SU-DHL-6 (cell line): ENCODE data around the gene SGPP2.

ENCODE experiments used
- H2AFZ ChIP-seq: fragments of 200-600 bp; sonication (generic); 2 replicates; pipeline ENCODE4 v1.6.1; 2014; ENCODE audit warnings: low read depth, mild to moderate bottlenecking, moderate library complexity, mixed read lengths, antibody characterized with exemption, low read length; ENCODE audit not compliant: severe bottlenecking
- H3F3A ChIP-seq: fragments of 200-600 bp; shearing (Covaris generic); 2 replicates; pipeline ENCODE4 v1.6.0; 2016; ENCODE audit warnings: antibody characterized with exemption, mild to moderate bottlenecking; ENCODE audit not compliant: insufficient read depth
- H3K27ac ChIP-seq: fragments of 200-600 bp; sonication (generic); 2 replicates; pipeline ENCODE4 v1.5.1; 2016; ENCODE audit warnings: low read depth, mild to moderate bottlenecking, low read length, moderate library complexity, mixed read lengths
- H3K27me3 ChIP-seq: fragments of 200-600 bp; sonication (generic), shearing (Covaris generic); 2 replicates; pipeline ENCODE4 v1.6.0; 2014; ENCODE audit warnings: mild to moderate bottlenecking, low read length
- H3K36me3 ChIP-seq: fragments of 200-600 bp; sonication (generic); 2 replicates; pipeline ENCODE4 v1.6.1; 2014; ENCODE audit warnings: mild to moderate bottlenecking, low read length, mixed read lengths
- H3K4me2 ChIP-seq: fragments of 300-600, 200-600 bp; shearing (Covaris generic), sonication (generic); 2 replicates; pipeline ENCODE4 v1.6.0; 2014; ENCODE audit warnings: low read length, low read depth, mild to moderate bottlenecking; ENCODE audit not compliant: poor library complexity, severe bottlenecking
- H3K4me3 ChIP-seq: fragments of 200-600 bp; sonication (generic); 2 replicates; pipeline ENCODE4 v1.5.1; 2014; ENCODE audit warnings: antibody characterized with exemption, low read length, mild to moderate bottlenecking, mixed read lengths; ENCODE audit not compliant: insufficient read depth, poor library complexity, severe bottlenecking
- H3K79me2 ChIP-seq: fragments of 200-600 bp; sonication (generic); 2 replicates; pipeline ENCODE4 v1.6.1; 2014; ENCODE audit warnings: mild to moderate bottlenecking, low read length, moderate library complexity; ENCODE audit not compliant: insufficient read depth
- H3K9ac ChIP-seq: fragments of 200-600 bp; sonication (generic); 2 replicates; pipeline ENCODE4 v1.7.0; 2014; ENCODE audit warnings: mild to moderate bottlenecking, low read length
- H3K9me2 ChIP-seq: fragments of 200-600 bp; sonication (generic); replicated peaks from 2 replicates; pipeline ENCODE4 v1.6.1; 2014; ENCODE audit warnings: low read length; ENCODE audit not compliant: insufficient read depth
- H3K9me3 ChIP-seq: fragments of 200-600 bp; sonication (generic); 2 replicates; pipeline ENCODE4 v1.6.1; 2014; ENCODE audit warnings: low read length, mixed read lengths; ENCODE audit not compliant: insufficient read depth
- H4K20me1 ChIP-seq: fragments of 200-600 bp; sonication (generic); 2 replicates; pipeline ENCODE4 v1.6.1; 2014; ENCODE audit warnings: low read depth, mild to moderate bottlenecking, antibody characterized with exemption, low read length, moderate library complexity, mixed read lengths
- CTCF ChIP-seq: fragments of 200-600 bp; sonication (generic); IDR thresholded peaks from one replicate; pipeline ENCODE4 v1.5.1; 2017; ENCODE audit warnings: antibody characterized with exemption, mild to moderate bottlenecking, low read length, moderate library complexity; ENCODE audit not compliant: insufficient read depth, poor library complexity, severe bottlenecking
- EZH2phosphoT487 ChIP-seq: fragments of 200-600 bp; sonication (generic), shearing (Covaris generic); conservative IDR thresholded peaks from 2 replicates; pipeline ENCODE4 v1.6.1; 2018; ENCODE audit warnings: mild to moderate bottlenecking, antibody characterized with exemption, low read length, moderate library complexity, mixed read lengths

Gene SGPP2

GRCh38 chr2:222436040-222436413 is 11.7 kb downstream of the SGPP2 start:
- Histone ChIP-seq H2AFZ (no peak overlapping the region), H3K27me3 (no peaks in the 10 kb centered on the region), H3K4me2 (no peak overlapping the region)

DNA sequence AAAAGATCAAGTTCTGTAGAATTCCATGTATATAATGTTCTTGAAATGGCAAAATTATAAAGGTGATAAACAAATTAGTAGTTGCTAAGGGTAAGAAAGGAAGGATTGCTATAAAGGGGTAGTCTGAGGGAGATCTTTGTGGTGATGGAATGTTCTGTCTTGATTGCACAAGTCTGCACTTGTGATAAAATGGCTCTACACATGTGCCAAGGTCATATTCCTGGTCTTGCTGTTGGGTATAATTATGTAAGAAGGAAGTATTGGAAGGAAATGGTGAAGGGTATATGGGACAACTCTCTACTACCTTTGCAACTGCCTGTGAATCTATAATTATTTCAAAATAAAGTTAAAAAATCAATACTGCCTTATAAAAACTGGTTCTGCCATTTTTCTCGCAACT is 15.3 kb downstream of the SGPP2 start:
- Histone ChIP-seq H4K20me1 (no peaks in the 10 kb centered on the region), H3K9ac (no peak overlapping the region), H3K79me2 (no peaks in the 10 kb centered on the region), H3K9me3 (no peaks in the 10 kb centered on the region), H3K4me3 (no peak overlapping the region), H3K4me2 (no peak overlapping the region), H3K27me3 (no peaks in the 10 kb centered on the region), H3K9me2 (no peaks in the 10 kb centered on the region), H3K27ac (no peak overlapping the region), H2AFZ (no peak overlapping the region), H3K36me3 (no peaks in the 10 kb centered on the region), H3F3A (no peaks in the 10 kb centered on the region)
- TF ChIP-seq CTCF: no peak
- no peak for TF ChIP-seq EZH2phosphoT487

More at GRCh38 chr2:222436040-222436413, 11.7 kb downstream of the SGPP2 start:
- no peak overlapping the region for H3K9ac ChIP-seq
- H3K36me3 ChIP-seq: no peaks in the 10 kb centered on the region
- H3K4me3 ChIP-seq: no peak overlapping the region
- H3K79me2 ChIP-seq: no peaks in the 10 kb centered on the region
- H4K20me1 ChIP-seq: no peaks in the 10 kb centered on the region
- no peak for TF ChIP-seq CTCF
- TF ChIP-seq EZH2phosphoT487: no peak
- no peak overlapping the region for H3K27ac ChIP-seq
- H3F3A ChIP-seq: no peaks in the 10 kb centered on the region
- H3K9me3 ChIP-seq: no peaks in the 10 kb centered on the region
- H3K9me2 ChIP-seq: no peaks in the 10 kb centered on the region

GRCh38 chr2:222440673-222441422 is 16.5 kb downstream of the SGPP2 start:
- Histone ChIP-seq H3K27ac (no peak overlapping the region), H3K9ac (no peak overlapping the region), H4K20me1 (no peaks in the 10 kb centered on the region), H3K4me3 (no peak overlapping the region), H3K27me3 (no peaks in the 10 kb centered on the region), H3K36me3 (no peaks in the 10 kb centered on the region), H3K9me2 (no peaks in the 10 kb centered on the region), H3K9me3 (no peaks in the 10 kb centered on the region), H3K79me2 (no peaks in the 10 kb centered on the region), H2AFZ (no peak overlapping the region), H3K4me2 (no peak overlapping the region), H3F3A (no peaks in the 10 kb centered on the region)
- TF ChIP-seq CTCF (no peak), EZH2phosphoT487 (no peak)
